Epithelial cell of proximal tubule (primary cell): ENCODE measurements around the gene TMEM54. TPM values are rescaled to one million over a fixed set of nuclear protein-coding genes. Genes with fewer than 3 reads are reported as not detected.

ENCODE experiments used
- DNase-seq: peaks from one replicate; pipeline ENCODE4 v3.0.0-alpha.2; 2011; ENCODE audit warnings: low read depth
- H3K4me3 ChIP-seq: 2 replicates; pipeline ENCODE4 v1.5.1; 2011; ENCODE audit warnings: low read depth, mild to moderate bottlenecking, low read length
- total RNA-seq: library from RNA; depleted of rRNA; stranded (reverse); fragments of >200 nt; gene quantifications from 2 replicates; pipeline ENCODE4 v1.2.3, GENCODE V29; 2015
- TF ChIP-seq, protein P1 (sequence below): conservative IDR thresholded peaks from 2 replicates; pipeline ENCODE4 v1.5.1; 2012; ENCODE audit warnings: low read depth, mild to moderate bottlenecking, low read length

The TMEM54 gene
- total RNA-seq, 1 donor from 2014 or later = 131 TPM

GRCh38 chr1:32863218-32863880 is 37.8 kb downstream of the TMEM54 start:
- H3K4me3 ChIP-seq = no peak overlapping the region
- TF ChIP-seq, protein P1, sequence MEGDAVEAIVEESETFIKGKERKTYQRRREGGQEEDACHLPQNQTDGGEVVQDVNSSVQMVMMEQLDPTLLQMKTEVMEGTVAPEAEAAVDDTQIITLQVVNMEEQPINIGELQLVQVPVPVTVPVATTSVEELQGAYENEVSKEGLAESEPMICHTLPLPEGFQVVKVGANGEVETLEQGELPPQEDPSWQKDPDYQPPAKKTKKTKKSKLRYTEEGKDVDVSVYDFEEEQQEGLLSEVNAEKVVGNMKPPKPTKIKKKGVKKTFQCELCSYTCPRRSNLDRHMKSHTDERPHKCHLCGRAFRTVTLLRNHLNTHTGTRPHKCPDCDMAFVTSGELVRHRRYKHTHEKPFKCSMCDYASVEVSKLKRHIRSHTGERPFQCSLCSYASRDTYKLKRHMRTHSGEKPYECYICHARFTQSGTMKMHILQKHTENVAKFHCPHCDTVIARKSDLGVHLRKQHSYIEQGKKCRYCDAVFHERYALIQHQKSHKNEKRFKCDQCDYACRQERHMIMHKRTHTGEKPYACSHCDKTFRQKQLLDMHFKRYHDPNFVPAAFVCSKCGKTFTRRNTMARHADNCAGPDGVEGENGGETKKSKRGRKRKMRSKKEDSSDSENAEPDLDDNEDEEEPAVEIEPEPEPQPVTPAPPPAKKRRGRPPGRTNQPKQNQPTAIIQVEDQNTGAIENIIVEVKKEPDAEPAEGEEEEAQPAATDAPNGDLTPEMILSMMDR = no peak
- DNase-seq = no peak

DNA sequence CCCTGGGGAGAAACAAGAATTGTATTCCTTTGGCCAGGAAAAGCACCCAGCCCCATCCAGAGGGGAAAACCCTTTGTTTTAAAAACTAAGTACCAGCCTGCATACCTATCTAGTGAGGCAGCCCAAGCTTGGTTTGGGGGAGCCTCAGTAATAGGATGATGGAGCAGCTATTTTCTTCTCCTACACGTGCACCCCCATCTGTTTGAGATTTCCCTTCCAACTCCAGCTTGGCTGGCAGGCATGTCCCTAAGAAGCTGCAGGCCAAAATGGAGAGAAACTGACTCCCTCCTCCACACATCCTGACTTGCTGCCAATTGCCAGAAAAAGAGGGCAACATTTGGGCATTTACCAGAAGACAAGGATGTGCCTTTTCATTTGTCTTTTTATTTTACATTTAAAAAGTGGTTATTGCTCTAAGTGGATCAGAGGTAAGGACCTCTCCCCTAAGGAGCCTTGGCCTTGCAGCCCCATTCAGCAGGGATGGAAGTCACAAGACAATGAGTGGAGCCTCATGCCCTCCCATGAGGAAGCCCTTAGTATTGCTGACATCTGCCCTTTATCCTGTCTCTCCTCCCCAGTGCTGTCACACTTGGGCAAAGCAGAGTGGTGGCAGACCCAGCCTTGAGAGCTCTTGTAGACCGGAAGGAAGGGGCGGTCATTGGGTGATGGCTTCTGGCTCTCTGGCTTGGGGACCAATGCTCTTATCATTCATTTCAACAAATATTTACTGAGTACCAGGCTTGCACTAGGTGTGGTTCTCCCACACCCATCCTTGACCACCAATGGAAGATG is 39.1 kb downstream of the TMEM54 start:
- TF ChIP-seq, protein P1 = no peak
- no peak overlapping the region for H3K4me3 ChIP-seq
- DNase-seq = no peak

DNA sequence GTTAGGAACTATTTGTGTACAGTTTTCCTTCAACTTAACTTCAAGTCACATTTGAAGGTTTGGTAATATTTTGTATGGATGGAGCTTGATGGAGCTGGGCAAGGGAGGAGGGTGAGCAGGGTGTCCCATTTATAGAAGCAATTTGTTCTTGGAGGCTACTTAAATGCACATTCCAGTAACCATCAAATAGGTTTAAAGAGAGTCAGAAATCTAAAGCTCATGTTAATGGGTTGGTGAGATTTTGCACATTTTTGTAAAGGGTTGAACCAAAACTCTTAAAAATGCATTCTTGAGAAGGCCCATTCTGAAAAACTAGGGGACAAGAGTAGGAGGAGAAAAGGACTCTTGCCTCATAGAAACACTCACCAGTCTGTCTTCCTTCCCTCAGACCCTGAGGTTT is 40.6 kb downstream of the TMEM54 start:
- DNase-seq = no peak
- no peak overlapping the region for H3K4me3 ChIP-seq
- TF ChIP-seq, protein P1 = no peak

DNA sequence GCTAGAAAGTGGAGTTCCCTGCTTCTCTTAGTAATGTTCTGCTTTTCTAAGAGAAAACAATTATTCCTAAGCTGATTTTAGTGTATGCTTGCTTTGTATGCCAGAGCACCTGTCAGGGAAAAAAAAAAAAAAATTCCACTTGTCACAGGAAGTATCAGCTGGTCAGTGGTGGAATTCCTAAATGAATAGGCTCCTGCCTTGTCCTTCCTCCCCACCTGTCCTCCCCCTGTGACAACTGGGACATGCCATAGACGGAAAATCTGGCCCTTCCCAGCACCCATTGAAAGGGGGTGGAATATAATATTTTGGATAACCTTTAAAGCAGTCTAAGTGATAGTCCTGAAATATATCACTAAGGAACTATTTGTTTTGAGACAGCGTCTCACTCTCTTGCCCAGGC is 41.3 kb downstream of the TMEM54 start:
- DNase-seq = no peak
- TF ChIP-seq, protein P1 = no peak
- H3K4me3 ChIP-seq = no peak overlapping the region

- TF ChIP-seq, protein P1 = no peak
- H3K4me3 ChIP-seq = no peak overlapping the region
- no peak for DNase-seq
Observed at GRCh38 chr1:32858791-32859190, 42.4 kb downstream of the TMEM54 start.

GRCh38 chr1:32858136-32858535 is 43.1 kb downstream of the TMEM54 start:
- TF ChIP-seq, protein P1 = no peak
- H3K4me3 ChIP-seq = no peak overlapping the region
- DNase-seq = no peak
